Activated CD4-positive, alpha-beta T cell treated with anti-CD3 and anti-CD28 coated beads, Interleukin-2, amount 10 ng/mL, durations not matched to agents 24 days and 14 days (primary cell): Measurements from ENCODE around the gene ABCA10. TPM values are rescaled to one million over a fixed set of nuclear protein-coding genes. Genes with fewer than 3 reads are reported as not detected.
"Not testable (repeated sequence)": the region's sequence is repeated elsewhere in the genome, so short reads cannot be mapped to it uniquely, and the experiment has no call there.

Source experiments
- DNase-seq: peaks from one replicate; pipeline ENCODE4 v3.0.0; 2022
- H3K27ac Mint-ChIP-seq: one replicate; pipeline ENCODE4 v1.8.0; 2022; ENCODE audit warnings: mild to moderate bottlenecking, mixed read lengths
- H3K27me3 Mint-ChIP-seq: one replicate; pipeline ENCODE4 v1.8.0; 2022; ENCODE audit warnings: mixed read lengths
- H3K36me3 Mint-ChIP-seq: one replicate; pipeline ENCODE4 v1.8.0; 2022; ENCODE audit warnings: low read depth, mild to moderate bottlenecking, mixed read lengths
- H3K4me1 Mint-ChIP-seq: one replicate; pipeline ENCODE4 v1.8.0; 2021; ENCODE audit warnings: mixed read lengths
- H3K4me3 Mint-ChIP-seq: one replicate; pipeline ENCODE4 v1.8.0; 2022; ENCODE audit warnings: mild to moderate bottlenecking, moderate library complexity, mixed read lengths
- H3K9me3 Mint-ChIP-seq: one replicate; pipeline ENCODE4 v1.8.0; 2021; ENCODE audit warnings: mixed read lengths
- intact Hi-C: fragments of 100-400 bp; cut with micrococcal nuclease; formaldehyde crosslinking; loops from one replicate; pipeline ENCODE4 v1.15.1; 2023
- total RNA-seq: library from RNA; stranded (reverse); gene quantifications from 2 replicates; pipeline ENCODE4 v1.2.3, GENCODE V29; 2022

Gene ABCA10, protein sequence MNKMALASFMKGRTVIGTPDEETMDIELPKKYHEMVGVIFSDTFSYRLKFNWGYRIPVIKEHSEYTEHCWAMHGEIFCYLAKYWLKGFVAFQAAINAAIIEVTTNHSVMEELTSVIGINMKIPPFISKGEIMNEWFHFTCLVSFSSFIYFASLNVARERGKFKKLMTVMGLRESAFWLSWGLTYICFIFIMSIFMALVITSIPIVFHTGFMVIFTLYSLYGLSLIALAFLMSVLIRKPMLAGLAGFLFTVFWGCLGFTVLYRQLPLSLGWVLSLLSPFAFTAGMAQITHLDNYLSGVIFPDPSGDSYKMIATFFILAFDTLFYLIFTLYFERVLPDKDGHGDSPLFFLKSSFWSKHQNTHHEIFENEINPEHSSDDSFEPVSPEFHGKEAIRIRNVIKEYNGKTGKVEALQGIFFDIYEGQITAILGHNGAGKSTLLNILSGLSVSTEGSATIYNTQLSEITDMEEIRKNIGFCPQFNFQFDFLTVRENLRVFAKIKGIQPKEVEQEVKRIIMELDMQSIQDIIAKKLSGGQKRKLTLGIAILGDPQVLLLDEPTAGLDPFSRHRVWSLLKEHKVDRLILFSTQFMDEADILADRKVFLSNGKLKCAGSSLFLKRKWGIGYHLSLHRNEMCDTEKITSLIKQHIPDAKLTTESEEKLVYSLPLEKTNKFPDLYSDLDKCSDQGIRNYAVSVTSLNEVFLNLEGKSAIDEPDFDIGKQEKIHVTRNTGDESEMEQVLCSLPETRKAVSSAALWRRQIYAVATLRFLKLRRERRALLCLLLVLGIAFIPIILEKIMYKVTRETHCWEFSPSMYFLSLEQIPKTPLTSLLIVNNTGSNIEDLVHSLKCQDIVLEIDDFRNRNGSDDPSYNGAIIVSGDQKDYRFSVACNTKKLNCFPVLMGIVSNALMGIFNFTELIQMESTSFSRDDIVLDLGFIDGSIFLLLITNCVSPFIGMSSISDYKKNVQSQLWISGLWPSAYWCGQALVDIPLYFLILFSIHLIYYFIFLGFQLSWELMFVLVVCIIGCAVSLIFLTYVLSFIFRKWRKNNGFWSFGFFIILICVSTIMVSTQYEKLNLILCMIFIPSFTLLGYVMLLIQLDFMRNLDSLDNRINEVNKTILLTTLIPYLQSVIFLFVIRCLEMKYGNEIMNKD (N-terminal part only)
- total RNA-seq = 0.24 and 0.37 TPM in 2 replicates

DNA sequence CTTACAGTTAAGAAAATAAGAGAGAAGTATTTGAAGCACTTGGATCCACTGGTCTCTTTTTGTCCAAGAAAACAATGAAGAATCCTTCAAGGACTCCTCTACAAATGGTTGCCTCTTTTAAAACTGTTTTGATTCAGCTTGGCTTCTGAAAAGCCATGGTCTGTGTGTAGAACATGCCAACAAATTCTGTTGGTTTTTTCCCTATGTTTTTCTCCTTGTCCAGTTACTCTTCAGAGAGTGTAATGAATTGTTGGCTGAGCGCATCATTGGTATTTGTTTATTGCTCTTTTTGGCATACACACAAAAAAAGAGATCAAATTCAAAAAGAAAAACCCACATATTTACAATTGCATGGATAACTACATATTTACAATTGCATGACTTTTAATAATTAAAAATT, at the start of gene ABCA10:
TSS of gene ABCA10 (minus strand) at position 249 of the 400 bp plus-strand sequence. CDS start 3,466 bp downstream, outside the sequence.
- intact Hi-C loops = no loop called here
- no peak for DNase-seq
- H3K4me3 Mint-ChIP-seq = no peak within 1 kb of the TSS
- H3K27ac Mint-ChIP-seq = no peak within 1 kb of the TSS
- H3K27me3 Mint-ChIP-seq = peaks cover 22% of the 10 kb centered on the region
- peaks cover 5% of the 10 kb centered on the region for H3K4me1 Mint-ChIP-seq
- no peaks in the 10 kb centered on the region for H3K36me3 Mint-ChIP-seq
- H3K9me3 Mint-ChIP-seq = no peaks in the 10 kb centered on the region

DNA sequence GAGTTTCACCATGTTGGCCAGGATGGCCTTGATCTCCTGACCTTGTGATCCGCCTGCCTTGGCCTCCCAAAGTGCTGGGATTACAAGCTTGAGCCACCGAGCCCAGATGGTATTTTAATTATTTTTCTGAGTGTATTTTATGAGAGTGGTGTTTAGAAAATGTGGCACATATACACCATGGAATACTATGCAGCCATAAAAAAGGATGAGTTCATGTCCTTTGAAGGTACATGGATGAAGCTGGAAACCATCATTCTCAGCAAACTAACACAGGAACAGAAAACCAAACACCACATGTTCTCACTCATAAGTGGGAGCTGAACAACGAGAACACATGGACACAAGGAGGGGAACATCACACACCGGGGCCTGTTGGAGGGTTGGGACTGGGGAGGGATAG, 47.7 kb upstream of the ABCA10 start:
- peaks cover 12% of the 10 kb centered on the region for H3K36me3 Mint-ChIP-seq
- H3K9me3 Mint-ChIP-seq, H3K4me1 Mint-ChIP-seq, H3K27me3 Mint-ChIP-seq, intact Hi-C loops, H3K27ac Mint-ChIP-seq, DNase-seq, H3K4me3 Mint-ChIP-seq: not testable (repeated sequence)

DNA sequence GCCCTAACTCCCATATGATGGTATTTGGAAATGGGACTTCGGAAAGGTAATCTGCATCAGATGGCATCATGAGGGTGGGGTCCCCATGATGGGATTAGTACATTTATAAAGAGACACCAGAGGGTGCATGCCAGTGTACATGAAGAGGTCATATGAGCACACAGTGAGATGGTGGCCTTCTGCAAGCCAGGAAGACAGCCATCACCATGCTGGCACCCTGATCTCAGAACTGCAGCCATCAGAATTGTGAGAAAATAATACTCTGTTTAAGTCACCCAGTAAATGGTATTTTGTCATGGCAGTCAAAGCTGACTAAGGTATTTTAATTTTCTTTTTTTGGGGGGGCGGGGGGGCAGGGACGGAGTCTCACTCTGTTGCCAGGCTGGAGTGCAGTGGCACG, 47.1 kb upstream of the ABCA10 start:
- H3K36me3 Mint-ChIP-seq = peaks cover 12% of the 10 kb centered on the region
- intact Hi-C loops = no loop called here
- no peaks in the 10 kb centered on the region for H3K27me3 Mint-ChIP-seq
- no peaks in the 10 kb centered on the region for H3K4me1 Mint-ChIP-seq
- H3K27ac Mint-ChIP-seq = no peak overlapping the region
- H3K4me3 Mint-ChIP-seq = no peak overlapping the region
- DNase-seq = no peak
- no peaks in the 10 kb centered on the region for H3K9me3 Mint-ChIP-seq

DNA sequence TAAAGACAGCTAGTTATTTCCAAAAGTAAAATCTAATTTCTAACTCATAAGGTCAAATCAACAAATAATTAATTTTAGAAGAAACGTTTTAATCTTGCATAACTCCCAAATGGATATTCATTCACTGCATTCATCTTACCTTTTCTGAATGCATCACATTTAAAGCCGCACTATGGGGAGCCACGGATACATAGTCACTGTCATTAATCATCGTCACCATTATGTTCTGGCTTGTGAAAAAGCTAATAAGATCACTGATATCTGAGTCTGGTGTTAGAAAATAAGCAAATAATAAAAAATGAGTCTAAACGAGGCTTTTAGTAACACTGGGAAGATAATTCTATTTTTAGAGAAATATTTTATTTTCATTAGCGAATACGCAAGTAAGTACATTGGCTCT, 42.4 kb upstream of the ABCA10 start:
- H3K4me3 Mint-ChIP-seq = no peak overlapping the region
- peaks cover 3% of the 10 kb centered on the region for H3K36me3 Mint-ChIP-seq
- intact Hi-C loops = no loop called here
- no peaks in the 10 kb centered on the region for H3K9me3 Mint-ChIP-seq
- H3K4me1 Mint-ChIP-seq = peaks cover 2% of the 10 kb centered on the region
- no peak for DNase-seq
- no peaks in the 10 kb centered on the region for H3K27me3 Mint-ChIP-seq
- H3K27ac Mint-ChIP-seq = no peak overlapping the region

DNA sequence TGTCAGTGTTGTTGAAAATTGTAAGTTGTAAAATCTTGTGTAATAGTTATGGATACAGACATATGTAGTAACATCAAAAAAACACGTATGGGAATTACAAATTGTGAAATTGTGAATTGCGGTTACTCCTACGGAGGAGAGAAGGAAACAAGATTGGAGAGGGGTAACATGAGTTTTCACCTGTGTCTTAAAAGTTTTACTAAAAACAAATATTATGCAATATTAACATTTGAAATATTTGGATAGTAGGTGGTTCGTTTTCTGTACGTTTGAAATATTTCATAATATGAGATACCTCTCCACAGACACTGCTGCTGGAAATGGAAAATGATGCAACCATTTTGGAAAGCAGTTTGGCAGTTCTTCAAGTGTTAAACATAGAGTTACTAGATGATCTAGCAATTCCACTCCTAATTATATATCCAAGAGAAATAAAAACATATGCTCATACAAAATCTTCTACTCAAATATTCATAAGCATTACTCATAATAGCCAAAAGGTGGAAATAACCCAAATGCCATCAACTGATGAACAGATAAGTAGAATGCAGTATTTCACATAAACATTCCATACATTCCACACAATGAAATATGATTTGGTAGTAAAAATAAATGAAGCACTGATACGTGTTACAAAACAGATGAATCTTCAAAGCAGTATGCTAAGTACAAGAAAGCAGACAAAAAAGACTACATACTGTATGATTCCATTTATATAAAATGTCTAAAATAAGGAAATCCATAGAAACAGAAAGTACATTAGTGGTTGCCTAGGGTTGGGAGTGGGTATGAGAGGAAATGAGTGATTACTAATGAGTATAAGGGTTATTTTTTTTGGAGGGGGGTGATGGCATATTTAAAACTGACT, 40.7 kb upstream of the ABCA10 start:
- Mint-ChIP-seq H3K9me3 (no peaks in the 10 kb centered on the region), H3K36me3 (no peaks in the 10 kb centered on the region), H3K4me3 (no peak overlapping the region), H3K27me3 (no peaks in the 10 kb centered on the region), H3K4me1 (peaks cover 2% of the 10 kb centered on the region), H3K27ac (no peak overlapping the region)
- DNase-seq = no peak
- intact Hi-C loops = no loop called here

DNA sequence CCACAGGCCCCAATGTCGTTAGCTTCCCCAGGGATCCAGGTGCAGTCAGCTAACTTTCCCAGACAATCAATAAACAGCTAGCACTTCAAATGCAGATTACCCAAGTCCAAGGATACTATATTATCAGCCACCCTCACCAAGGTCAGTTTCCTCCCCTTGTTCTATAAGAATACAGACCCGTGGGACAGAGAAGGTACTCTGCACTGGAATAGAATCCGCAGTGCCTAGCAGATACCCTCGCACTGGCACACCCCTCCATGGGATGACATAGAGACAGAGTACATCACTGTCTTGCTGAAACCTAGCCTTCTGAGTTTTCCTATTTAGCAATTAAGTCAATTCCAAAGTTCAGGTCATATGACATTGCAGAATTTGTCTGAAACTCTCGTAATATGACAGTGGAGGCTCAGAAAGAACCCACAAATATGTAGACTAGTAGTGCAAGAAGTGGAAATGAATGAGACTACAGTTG, 40.0 kb upstream of the ABCA10 start:
- H3K27ac Mint-ChIP-seq = no peak overlapping the region
- no peaks in the 10 kb centered on the region for H3K27me3 Mint-ChIP-seq
- DNase-seq = no peak
- H3K36me3 Mint-ChIP-seq = peaks cover 3% of the 10 kb centered on the region
- H3K9me3 Mint-ChIP-seq = no peaks in the 10 kb centered on the region
- H3K4me1 Mint-ChIP-seq = peaks cover 2% of the 10 kb centered on the region
- H3K4me3 Mint-ChIP-seq = no peak overlapping the region
- intact Hi-C loops = no loop called here

DNA sequence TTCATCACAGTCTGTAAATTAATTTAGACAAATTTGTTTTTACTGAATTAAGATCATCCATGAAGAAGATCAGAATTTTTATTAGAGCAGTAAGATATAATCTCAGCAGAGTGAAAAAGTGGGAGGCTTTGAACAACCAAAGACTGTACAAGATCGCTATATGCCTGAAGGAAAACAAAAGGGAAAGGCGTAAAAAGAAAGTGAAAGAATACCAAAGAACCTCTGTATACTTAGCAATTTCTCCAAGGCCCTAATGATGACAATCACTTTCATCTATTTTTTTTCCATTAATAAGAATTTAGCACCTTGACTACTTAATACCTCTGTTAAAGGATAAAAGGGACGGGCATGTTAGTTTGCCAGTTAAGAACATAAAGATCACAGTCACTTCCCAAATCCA, 38.6 kb upstream of the ABCA10 start:
- peaks cover 3% of the 10 kb centered on the region for H3K36me3 Mint-ChIP-seq
- H3K4me3 Mint-ChIP-seq = no peak overlapping the region
- intact Hi-C loops = no loop called here
- no peaks in the 10 kb centered on the region for H3K27me3 Mint-ChIP-seq
- no peak overlapping the region for H3K27ac Mint-ChIP-seq
- DNase-seq = no peak
- H3K9me3 Mint-ChIP-seq = no peaks in the 10 kb centered on the region
- peaks cover 2% of the 10 kb centered on the region for H3K4me1 Mint-ChIP-seq

DNA sequence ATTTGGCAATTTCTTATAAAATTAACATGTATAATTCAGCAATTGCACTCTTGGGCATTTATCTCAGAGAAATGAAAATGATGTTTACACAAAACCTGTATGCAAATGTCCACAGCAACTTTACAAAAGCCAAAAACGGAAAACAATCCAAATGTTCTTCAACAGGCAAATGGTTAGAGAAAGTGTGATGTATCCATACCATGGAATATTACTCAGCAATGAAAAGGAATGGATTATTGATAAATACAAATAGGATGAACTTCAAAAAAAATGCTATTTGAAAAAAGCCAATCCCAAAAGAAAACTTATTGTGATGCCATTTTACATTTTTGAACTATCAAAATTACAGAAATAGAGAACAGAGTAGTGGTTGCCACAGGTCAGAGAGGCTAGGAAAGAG, 37.2 kb upstream of the ABCA10 start:
- Mint-ChIP-seq H3K9me3 (no peaks in the 10 kb centered on the region), H3K27me3 (no peaks in the 10 kb centered on the region), H3K36me3 (peaks cover 3% of the 10 kb centered on the region), H3K4me3 (no peak overlapping the region), H3K27ac (no peak overlapping the region), H3K4me1 (peaks cover 2% of the 10 kb centered on the region)
- intact Hi-C loops = no loop called here
- no peak for DNase-seq

DNA sequence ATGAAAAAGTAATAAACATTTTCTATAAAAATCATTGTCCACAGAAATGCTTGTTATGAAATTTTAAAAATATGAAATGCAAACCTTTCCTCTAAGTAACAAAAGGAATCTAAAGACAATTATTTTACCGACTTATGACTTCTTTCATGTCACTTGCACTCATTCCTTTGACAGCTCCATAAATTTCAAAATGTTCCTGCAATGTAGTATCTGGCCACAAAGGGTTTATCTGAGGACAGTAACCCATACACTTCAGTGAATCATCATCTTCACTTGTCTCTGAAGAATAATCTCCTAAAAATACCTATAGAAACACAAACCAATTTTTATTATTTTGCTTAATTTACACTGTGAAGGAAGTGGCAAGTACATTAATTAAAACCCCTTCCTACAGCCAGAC, 25.6 kb upstream of the ABCA10 start:
- peaks cover 6% of the 10 kb centered on the region for H3K36me3 Mint-ChIP-seq
- H3K4me3 Mint-ChIP-seq = no peak overlapping the region

DNA sequence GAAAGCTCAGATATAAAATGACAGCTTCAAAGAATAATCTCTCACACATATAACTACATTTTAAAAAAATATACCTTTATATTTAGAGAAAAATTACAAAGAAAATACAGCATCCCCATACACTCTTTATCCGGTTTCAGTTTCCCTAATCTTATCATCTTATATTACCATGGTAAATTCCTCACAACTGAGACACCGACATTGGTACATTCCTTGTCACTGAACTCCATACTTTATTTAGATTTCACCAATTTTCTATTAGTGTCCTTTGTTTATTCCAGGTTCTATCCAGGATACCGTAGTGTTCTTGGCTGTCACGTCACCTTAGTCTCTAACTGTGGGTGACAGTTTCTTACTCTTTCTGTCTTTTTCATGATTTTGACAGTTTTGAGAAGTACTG, 22.0 kb upstream of the ABCA10 start:
- H3K9me3 Mint-ChIP-seq = no peaks in the 10 kb centered on the region
- no peak overlapping the region for H3K4me3 Mint-ChIP-seq
- no peak for DNase-seq
- peaks cover 4% of the 10 kb centered on the region for H3K36me3 Mint-ChIP-seq
- intact Hi-C loops = no loop called here
- H3K4me1 Mint-ChIP-seq = no peaks in the 10 kb centered on the region
- H3K27me3 Mint-ChIP-seq = no peaks in the 10 kb centered on the region
- H3K27ac Mint-ChIP-seq = no peak overlapping the region

More for the DNA sequence above, 25.6 kb upstream of the ABCA10 start:
- Mint-ChIP-seq H3K9me3 (no peaks in the 10 kb centered on the region), H3K27me3 (no peaks in the 10 kb centered on the region), H3K27ac (no peak overlapping the region), H3K4me1 (no peaks in the 10 kb centered on the region)
- intact Hi-C loops = no loop called here
- DNase-seq = no peak

DNA sequence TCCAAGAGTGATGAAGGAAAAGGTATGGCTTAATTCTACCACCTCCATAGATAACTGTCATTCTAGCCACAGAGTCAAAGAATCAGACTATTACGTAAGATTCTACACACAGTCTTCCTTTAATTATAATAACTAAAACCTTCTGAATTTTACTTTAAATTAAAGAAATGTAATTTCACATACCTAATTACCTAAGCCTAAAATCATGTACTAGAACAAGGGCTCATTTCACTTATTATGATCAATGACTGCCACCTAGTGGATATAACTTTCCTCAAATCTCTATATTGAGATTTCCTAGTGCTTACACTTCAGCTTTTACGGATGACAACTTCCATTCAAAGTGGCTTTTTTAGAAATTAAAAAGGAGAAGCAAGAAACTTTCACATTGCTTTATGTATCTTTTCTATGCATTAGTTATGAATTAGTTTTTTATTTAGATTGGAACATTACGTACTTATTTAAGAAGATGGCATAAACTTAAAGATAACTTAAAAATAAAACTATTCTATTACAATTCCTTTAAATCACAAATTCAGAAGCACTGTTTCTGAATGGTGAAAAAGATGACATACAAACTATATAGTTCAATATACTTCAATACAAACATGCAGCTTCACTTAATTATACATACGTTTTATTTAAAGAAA, 18.2 kb upstream of the ABCA10 start:
- Mint-ChIP-seq H3K4me1 (no peaks in the 10 kb centered on the region), H3K27ac (no peak overlapping the region), H3K36me3 (peaks cover 2% of the 10 kb centered on the region), H3K27me3 (no peaks in the 10 kb centered on the region), H3K9me3 (no peaks in the 10 kb centered on the region), H3K4me3 (no peak overlapping the region)
- intact Hi-C loops = loop anchor here (1.0 kb wide), 1 partner anchor 470 kb away; no protein-coding TSS in a partner anchor
- DNase-seq = no peak

DNA sequence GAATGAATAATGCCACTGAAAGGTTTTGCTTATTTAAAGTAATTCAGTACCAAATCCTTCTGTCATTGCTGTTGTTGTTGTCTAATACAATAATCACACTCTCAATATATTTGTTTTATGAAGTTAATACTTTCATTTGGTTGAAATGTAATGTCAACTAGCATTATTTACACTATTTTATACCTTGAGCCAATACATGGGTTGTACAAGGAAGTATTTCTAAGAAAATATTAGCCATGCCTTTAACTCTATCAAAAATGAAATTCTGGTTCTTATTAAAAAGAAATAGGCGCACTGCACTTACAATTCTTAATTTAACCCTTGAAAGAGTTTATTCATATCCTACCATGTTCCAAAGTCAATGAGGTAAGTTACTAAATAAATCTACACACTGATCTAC, 17.6 kb upstream of the ABCA10 start:
- H3K27me3 Mint-ChIP-seq = no peaks in the 10 kb centered on the region
- no peaks in the 10 kb centered on the region for H3K4me1 Mint-ChIP-seq
- no peak for DNase-seq
- no peak overlapping the region for H3K4me3 Mint-ChIP-seq
- H3K9me3 Mint-ChIP-seq = no peaks in the 10 kb centered on the region
- intact Hi-C loops = loop anchor here (1.0 kb wide), 1 partner anchor 469 kb away; no protein-coding TSS in a partner anchor
- H3K36me3 Mint-ChIP-seq = no peaks in the 10 kb centered on the region
- no peak overlapping the region for H3K27ac Mint-ChIP-seq
